Measurements from ENCODE around the gene CREB1.

CREB1 gene

GRCh38 chr2:207541933-207542332 is 12.2 kb downstream of the CREB1 start:
- DNase-seq (ENCODE audit: low read depth in 3 of 3) = no peak

GRCh38 chr2:207543272-207543671 is 13.5 kb downstream of the CREB1 start:
- DNase-seq (ENCODE audit: low read depth in 3 of 3) = no peak

GRCh38 chr2:207546822-207547221 is 17.1 kb downstream of the CREB1 start:
- no peak for DNase-seq (ENCODE audit: low read depth in 3 of 3)

DNA sequence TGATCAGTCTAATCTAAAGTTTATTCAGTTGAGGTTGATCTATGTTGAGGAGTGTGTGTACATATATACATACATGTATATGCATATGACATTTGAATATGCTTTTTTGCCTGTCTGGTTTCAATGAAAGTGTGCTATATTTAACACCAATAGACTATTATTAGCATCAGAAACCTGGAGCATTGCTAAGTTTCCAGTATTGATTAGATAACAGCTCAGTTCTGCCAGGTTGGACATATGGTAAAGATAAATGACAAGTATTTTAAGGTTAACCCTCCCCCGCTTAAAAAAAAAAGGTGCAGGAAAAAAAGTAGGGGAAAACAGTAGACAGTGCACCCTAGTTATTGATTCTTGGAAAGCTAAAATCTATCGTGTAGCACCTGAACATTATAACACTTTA is 19.4 kb downstream of the CREB1 start:
- no peak for DNase-seq (ENCODE audit: low read depth in 3 of 3)

DNA sequence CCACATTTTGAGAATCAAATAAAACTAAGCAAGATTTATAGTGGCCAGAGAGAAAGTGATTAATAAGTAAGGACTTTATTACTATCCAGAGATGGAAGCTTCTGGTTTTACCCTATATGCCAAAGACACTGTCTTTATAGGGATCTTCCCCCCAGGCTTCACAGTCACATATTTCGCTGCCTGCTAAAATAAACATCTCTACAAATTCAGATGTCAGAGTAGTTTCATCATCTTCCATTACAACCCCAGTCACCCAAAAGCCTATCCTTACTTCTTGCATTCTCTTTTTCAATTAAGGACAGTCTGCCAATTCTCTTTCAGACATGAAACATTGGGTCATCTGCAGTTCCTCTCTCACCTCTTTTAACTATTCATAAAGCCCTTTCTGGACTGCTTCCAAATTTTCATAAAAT is 28.3 kb downstream of the CREB1 start:
- no peak for DNase-seq (ENCODE audit: low read depth in 3 of 3)

GRCh38 chr2:207561386-207562080 is 31.8 kb downstream of the CREB1 start:
- no peak for DNase-seq (ENCODE audit: low read depth in 3 of 3)

- no peak for DNase-seq (ENCODE audit: low read depth in 3 of 3)
Measured at GRCh38 chr2:207565736-207566500, 36.2 kb downstream of the CREB1 start.

GRCh38 chr2:207567671-207568070 is 37.9 kb downstream of the CREB1 start:
- DNase-seq (ENCODE audit: low read depth in 3 of 3) = no peak

DNA sequence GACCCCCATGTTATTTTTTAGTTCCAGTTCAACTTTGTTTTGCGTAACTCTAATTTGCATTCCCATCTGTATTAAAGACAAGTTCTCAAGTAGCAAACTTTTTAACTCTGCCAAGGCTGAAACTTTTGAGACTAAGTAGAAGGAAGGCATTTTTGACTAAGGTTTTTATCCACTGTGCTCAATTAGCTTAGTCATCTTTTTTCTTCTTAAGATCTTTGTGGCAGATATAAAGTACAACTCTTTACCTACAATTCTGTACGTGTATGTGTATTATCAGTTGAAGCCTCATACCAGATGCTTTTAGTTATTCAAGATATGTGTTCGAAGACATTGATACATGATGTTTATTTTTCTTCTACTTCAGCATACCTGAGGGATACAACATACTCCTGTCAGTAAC is 41.6 kb downstream of the CREB1 start:
- DNase-seq (ENCODE audit: low read depth in 3 of 3) = no peak

- no peak for DNase-seq (ENCODE audit: low read depth in 3 of 3)
Measured at GRCh38 chr2:207584952-207585351, 55.2 kb downstream of the CREB1 start.

DNA sequence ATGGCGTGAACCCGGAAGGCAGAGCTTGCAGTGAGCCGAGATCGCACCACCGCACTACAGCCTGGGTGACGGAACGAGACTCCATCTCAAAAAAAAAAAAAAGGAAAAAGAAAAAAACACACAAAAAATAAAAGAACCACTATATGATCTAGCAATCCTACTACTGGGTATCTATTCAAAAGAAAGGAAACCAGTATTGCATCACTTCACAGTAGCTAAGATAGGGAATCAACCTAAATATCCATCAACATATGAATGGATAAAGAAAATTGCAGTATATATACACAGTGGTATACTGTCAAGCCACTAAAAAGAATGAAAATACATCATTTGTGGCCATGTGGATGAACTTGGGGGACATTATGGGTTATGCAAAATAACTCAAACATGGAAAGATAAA is 57.5 kb downstream of the CREB1 start:
- no peak for DNase-seq (ENCODE audit: low read depth in 3 of 3)

GRCh38 chr2:207589143-207589542 is 59.4 kb downstream of the CREB1 start:
- no peak for DNase-seq (ENCODE audit: low read depth in 3 of 3)

- DNase-seq (ENCODE audit: low read depth in 3 of 3) = no peak
Measured at GRCh38 chr2:207593277-207593676, 63.5 kb downstream of the CREB1 start.

DNA sequence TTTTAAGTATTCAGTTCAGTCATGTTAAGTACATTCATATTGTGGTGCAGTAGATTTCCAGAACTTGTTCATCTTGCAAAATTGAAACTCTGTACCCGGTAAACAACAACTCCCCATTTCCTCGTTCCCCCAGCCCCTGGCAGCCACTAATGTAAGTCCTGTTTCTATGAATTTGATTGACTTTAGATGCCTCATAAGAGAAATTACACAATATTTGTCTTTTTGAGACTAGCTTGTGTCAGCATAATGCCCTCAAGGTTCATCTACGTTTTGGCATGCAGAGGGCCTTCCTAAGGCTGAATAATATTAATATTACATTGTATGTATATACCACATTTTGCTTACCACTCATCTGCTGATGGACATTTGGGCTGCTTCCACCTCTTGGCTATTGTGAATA is 64.5 kb downstream of the CREB1 start:
- DNase-seq (ENCODE audit: low read depth in 3 of 3) = no peak

DNA sequence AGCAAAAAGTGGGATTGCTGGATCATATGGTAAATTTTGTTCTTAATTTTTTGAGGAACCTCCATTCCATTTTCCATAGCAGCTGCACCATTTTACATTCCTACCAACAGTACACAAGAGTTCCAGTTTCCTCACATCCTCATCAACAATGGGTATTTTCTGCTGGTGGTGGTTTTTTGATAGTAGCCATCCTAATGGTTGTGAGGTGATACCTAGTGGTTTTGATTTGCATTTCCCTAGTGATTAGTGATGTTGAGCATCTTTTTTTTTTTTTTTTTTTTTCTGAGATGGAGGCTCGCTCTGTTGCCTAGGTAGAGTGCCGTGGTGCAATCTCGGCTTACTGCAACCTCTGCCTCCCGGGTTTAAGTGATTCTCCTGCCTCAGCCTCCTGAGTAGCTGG is 65.0 kb downstream of the CREB1 start:
- DNase-seq (ENCODE audit: low read depth in 3 of 3) = no peak

- DNase-seq (ENCODE audit: low read depth in 3 of 3) = no peak
Measured at GRCh38 chr2:207599636-207600035, 69.9 kb downstream of the CREB1 start.

- no peak for DNase-seq (ENCODE audit: low read depth in 3 of 3)
Measured at GRCh38 chr2:207600231-207600630, 70.5 kb downstream of the CREB1 start.

DNA sequence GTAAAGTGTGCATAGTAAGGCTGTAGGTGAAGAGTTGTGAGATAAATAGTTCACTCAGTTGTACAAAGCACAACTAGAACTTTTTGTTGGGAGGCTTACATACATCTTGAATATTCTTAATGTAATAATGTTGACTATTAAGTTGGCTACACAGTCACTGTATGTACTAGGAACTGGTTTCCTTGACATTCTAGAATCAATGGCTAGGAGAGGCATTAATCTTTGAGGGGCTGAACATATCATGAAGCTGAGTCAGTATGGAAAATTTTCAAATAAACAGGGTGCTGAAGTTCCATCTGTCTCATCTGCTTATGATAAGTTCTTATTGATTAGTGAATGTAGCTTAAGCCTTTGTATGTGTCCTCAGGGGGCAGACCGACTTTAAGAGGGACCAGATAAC is 72.0 kb downstream of the CREB1 start:
- DNase-seq (ENCODE audit: low read depth in 3 of 3) = no peak

GRCh38 chr2:207603486-207603885 is 73.7 kb downstream of the CREB1 start:
- no peak for DNase-seq (ENCODE audit: low read depth in 3 of 3)

DNA sequence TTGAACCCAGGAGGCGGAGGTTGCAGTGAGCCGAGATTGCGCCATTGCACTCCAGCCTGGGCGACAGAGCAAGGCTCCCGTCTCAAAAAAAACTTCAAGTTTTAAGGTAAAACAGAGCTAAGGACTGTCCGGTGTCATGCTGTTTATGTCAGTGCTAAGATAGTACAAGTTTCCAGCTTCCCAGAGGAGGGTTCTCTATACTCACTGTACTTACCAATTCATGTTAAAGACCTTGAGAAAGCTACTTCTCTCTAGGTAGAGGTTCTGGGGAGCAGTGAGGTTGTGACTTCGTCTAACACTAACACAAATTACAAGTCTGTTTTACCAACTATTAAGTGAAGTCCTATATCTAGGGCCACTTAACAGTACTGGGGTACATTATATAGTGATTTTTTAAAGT is 76.6 kb downstream of the CREB1 start:
- DNase-seq (ENCODE audit: low read depth in 3 of 3) = no peak

DNA sequence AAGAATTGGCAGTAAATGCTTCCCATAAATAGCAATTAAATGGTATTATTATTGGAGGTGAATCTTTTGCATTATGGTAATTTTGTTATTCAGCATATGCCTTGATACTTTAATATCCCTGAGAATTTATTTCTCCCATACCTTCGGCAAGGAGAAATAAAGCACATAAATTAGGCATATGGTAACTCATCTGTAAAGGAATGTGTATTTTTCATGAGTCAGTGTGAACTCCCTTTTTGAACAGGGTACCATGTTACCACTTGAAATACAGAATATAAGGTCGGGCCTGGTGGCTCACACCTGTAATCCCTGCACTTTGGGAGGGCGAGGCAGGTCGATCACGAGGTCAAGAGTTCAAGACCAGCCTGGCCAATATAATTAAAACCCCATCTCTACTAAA is 77.1 kb downstream of the CREB1 start:
- no peak for DNase-seq (ENCODE audit: low read depth in 3 of 3)

DNA sequence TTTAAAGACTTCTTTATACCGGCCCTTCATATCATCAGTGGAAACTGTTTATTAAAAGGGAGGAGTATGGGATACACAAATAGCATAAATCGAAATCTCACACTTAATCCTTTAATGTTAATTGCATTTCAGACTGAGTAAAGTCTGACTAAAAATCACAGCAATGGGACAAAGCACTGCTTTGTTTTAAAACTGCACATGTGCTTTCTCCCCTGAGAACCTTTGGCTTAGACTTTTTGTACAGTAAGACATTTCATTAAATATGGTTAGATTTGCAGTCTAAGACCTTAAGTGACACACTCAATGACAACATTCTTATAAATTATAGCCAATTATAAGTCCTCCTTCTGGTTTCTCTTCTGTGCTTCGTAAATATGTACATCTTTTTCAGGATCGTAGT is 83.0 kb downstream of the CREB1 start:
- DNase-seq (ENCODE audit: low read depth in 3 of 3) = no peak

GRCh38 chr2:207614824-207615223 is 85.1 kb downstream of the CREB1 start:
- no peak for DNase-seq (ENCODE audit: low read depth in 3 of 3)

DNA sequence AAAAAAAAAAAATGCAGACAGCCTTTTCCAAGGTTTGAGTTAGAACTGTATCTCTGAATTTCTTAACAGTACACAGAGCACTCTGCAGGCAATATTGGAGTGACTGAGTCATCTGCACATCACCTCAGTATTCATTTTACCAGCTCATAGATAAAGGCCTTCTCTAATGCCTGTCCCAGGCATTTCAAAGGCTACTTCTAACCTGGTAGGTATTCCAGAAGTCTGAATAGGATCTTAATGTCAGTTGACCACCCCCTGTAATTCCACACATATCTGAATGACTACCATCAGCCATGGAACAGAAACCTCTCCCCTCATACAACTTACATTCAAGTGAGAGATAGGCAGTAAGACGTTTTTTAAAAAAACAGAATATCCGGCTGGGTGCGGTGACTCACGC is 86.4 kb downstream of the CREB1 start:
- no peak for DNase-seq (ENCODE audit: low read depth in 3 of 3)
